ENCODE results near the gene CLDND2. TPM values are rescaled to one million over a fixed set of nuclear protein-coding genes. Genes with fewer than 3 reads are reported as not detected.

Gene CLDND2
- total RNA-seq, 1 experiment from 2014 or later = not detected

- no peak overlapping the region for H3K27ac Mint-ChIP-seq
- peaks cover 4% of the 10 kb centered on the region for H3K27me3 Mint-ChIP-seq (ENCODE audit: low read depth)
- 100% methylated on average over 1 of the region's 4 CpGs for WGBS (ENCODE audit: extremely low coverage, insufficient read length, low lambda C conversion rate)
These were observed 13.2 kb upstream of the CLDND2 start for GRCh38 chr19:51382004-51382403.

More at GRCh38 chr19:51382004-51382403, 13.2 kb upstream of the CLDND2 start:
- H3K4me1 Mint-ChIP-seq = peaks cover 3% of the 10 kb centered on the region in 2 experiments; a peak in 1 of 4 replicates
- no peak overlapping the region for H3K14ac ChIP-seq (ENCODE audit: insufficient read depth, low read length)
- no peaks in the 10 kb centered on the region for H3K27me3 ChIP-seq (ENCODE audit: insufficient read depth, low read length)
- no peak overlapping the region for H3T11ph ChIP-seq (ENCODE audit: low read length)
- no peak overlapping the region for H2BK20ac ChIP-seq (ENCODE audit: low read depth, low read length, poor library complexity, severe bottlenecking)
- no peak overlapping the region for H2BK12ac ChIP-seq (ENCODE audit: insufficient read length, low read depth, low read length)
- peaks cover 25 to 26% of the 10 kb centered on the region in 2 experiments for H3K9me3 Mint-ChIP-seq
- H3K9ac ChIP-seq (ENCODE audit: extremely low read depth, insufficient read length, low read length) = no peak overlapping the region
- H2BK5ac ChIP-seq (ENCODE audit: insufficient read length, low read length) = peak overlapping the region; percentile 38
- H4K20me1 ChIP-seq (ENCODE audit: control insufficient read depth, insufficient read depth, insufficient read length) = no peaks in the 10 kb centered on the region
- no peak overlapping the region for H2AK5ac ChIP-seq (ENCODE audit: insufficient read length, low read length)
- no peaks in the 10 kb centered on the region for H3K79me2 ChIP-seq (ENCODE audit: insufficient read depth, low read length)
- TF ChIP-seq CTCF (conservative IDR thresholded peaks at IDR 0.05) = no peak
- no peaks in the 10 kb centered on the region for H3K79me1 ChIP-seq (ENCODE audit: insufficient read depth, low read depth, low read length, poor library complexity, severe bottlenecking)
- H3K23ac ChIP-seq (ENCODE audit: insufficient read length, low read depth, low read length) = no peak overlapping the region
- H3K18ac ChIP-seq (ENCODE audit: insufficient read length, low read depth, low read length) = no peak overlapping the region
- no peak overlapping the region for H2BK15ac ChIP-seq (ENCODE audit: low read depth, low read length)
- H2BK120ac ChIP-seq (ENCODE audit: low read depth, low read length, poor library complexity, severe bottlenecking) = no peak overlapping the region
- H3K9me3 ChIP-seq (ENCODE audit: control insufficient read depth, low read depth, low read length) = peaks cover 10% of the 10 kb centered on the region
- no peak overlapping the region for H3K4me2 ChIP-seq (ENCODE audit: insufficient read depth, insufficient read length, low read length)
- H3K56ac ChIP-seq (ENCODE audit: insufficient read length, low read depth, low read length) = no peak overlapping the region
- no peak for DNase-seq
- no peaks in the 10 kb centered on the region for H3K4me1 ChIP-seq (ENCODE audit: insufficient read depth, low read length)
- H4K5ac ChIP-seq (ENCODE audit: insufficient read length, low read depth, low read length) = no peak overlapping the region
- H4K8ac ChIP-seq (replicated peaks; ENCODE audit: insufficient read length, low read depth, low read length) = no peak overlapping the region
- no peaks in the 10 kb centered on the region for H3K23me2 ChIP-seq (ENCODE audit: insufficient read length, low read depth, low read length, poor library complexity, severe bottlenecking)
- no peak overlapping the region for H2AFZ ChIP-seq (ENCODE audit: low read length)
- H3K4me3 Mint-ChIP-seq = no peak overlapping the region
- no peak overlapping the region for H4K91ac ChIP-seq (ENCODE audit: insufficient read length, low read depth, low read length)
- H3K4ac ChIP-seq (ENCODE audit: low read depth, low read length) = no peak overlapping the region
- H3K36me3 Mint-ChIP-seq (ENCODE audit: insufficient read depth in 1 of 3, low read depth in 3 of 3) = peaks cover 0 to 13% (median 2%) of the 10 kb centered on the region in 3 experiments; a peak in 1 of 7 replicates
- no peak overlapping the region for H3K27ac ChIP-seq (ENCODE audit: insufficient read length, low read depth, low read length)

Measured in H9 (cell line).